OCI-LY3 (cell line): ENCODE results near the gene DIS3L.
"Not testable (repeated sequence)": the region's sequence is repeated elsewhere in the genome, so short reads cannot be mapped to it uniquely, and the experiment has no call there.

Source experiments
- H2AFZ ChIP-seq: fragments of 200-600, 300-600 bp; shearing (Covaris generic); 2 replicates; pipeline ENCODE4 v1.6.0; 2014; ENCODE audit warnings: antibody characterized with exemption, low read depth, low read length
- H3K27ac ChIP-seq: fragments of 200-600, 300-600 bp; sonication (generic); 2 replicates; pipeline ENCODE4 v1.5.1; 2014; ENCODE audit warnings: mild to moderate bottlenecking, low read length, moderate library complexity, mixed read lengths
- H3K27me3 ChIP-seq: fragments of 200-600, 300-600 bp; sonication (generic); 2 replicates; pipeline ENCODE4 v1.6.1; 2014; ENCODE audit warnings: low read depth, low read length, mixed read lengths
- H3K36me3 ChIP-seq: fragments of 200-600, 300-600 bp; sonication (generic); replicated peaks from 2 replicates; pipeline ENCODE3; 2014; ENCODE audit warnings: low read depth, low read length, mixed read lengths
- H3K4me1 ChIP-seq: fragments of 300-600, 200-600 bp; sonication (generic); 2 replicates; pipeline ENCODE4 v1.6.1; 2014; ENCODE audit warnings: low read length, mixed read lengths
- H3K4me2 ChIP-seq: fragments of 200-600, 300-600 bp; sonication (generic); 2 replicates; pipeline ENCODE4 v1.6.1; 2014; ENCODE audit warnings: low read length, mixed read lengths
- H3K4me3 ChIP-seq: fragments of 300-600, 200-600 bp; sonication (generic); 2 replicates; pipeline ENCODE4 v1.5.1; 2014; ENCODE audit warnings: antibody characterized with exemption, mild to moderate bottlenecking, low read length, moderate library complexity
- H3K79me2 ChIP-seq: fragments of 300-600, 200-600 bp; shearing (Covaris generic); 2 replicates; pipeline ENCODE4 v1.6.1; 2014; ENCODE audit warnings: mild to moderate bottlenecking, low read length, mixed read lengths
- H3K9ac ChIP-seq: fragments of 300-600, 200-600 bp; shearing (Covaris generic); 2 replicates; pipeline ENCODE4 v1.6.0; 2014; ENCODE audit warnings: mild to moderate bottlenecking, low read length, moderate library complexity
- H3K9me3 ChIP-seq: fragments of 200-600, 300-600 bp; shearing (Covaris generic); 2 replicates; pipeline ENCODE4 v1.6.1; 2014; ENCODE audit warnings: low read length, mixed read lengths; ENCODE audit not compliant: insufficient read depth
- H4K20me1 ChIP-seq: fragments of 200-600, 300-600 bp; sonication (generic); 2 replicates; pipeline ENCODE4 v1.6.1; 2016; ENCODE audit warnings: low read length, mixed read lengths; ENCODE audit not compliant: insufficient read depth
- EZH2phosphoT487 ChIP-seq: fragments of 200-600 bp; shearing (Covaris generic); IDR thresholded peaks from 2 replicates; pipeline ENCODE4 v1.6.1; 2018; ENCODE audit warnings: antibody characterized with exemption, mixed run types, low read depth
- TF ChIP-seq, protein P1 (sequence below): fragments of 200-600, 300-600 bp; sonication (generic); IDR thresholded peaks from 2 replicates; pipeline ENCODE4 v1.5.1; 2014; ENCODE audit warnings: antibody characterized with exemption, low read length, low read depth

DIS3L gene

DNA sequence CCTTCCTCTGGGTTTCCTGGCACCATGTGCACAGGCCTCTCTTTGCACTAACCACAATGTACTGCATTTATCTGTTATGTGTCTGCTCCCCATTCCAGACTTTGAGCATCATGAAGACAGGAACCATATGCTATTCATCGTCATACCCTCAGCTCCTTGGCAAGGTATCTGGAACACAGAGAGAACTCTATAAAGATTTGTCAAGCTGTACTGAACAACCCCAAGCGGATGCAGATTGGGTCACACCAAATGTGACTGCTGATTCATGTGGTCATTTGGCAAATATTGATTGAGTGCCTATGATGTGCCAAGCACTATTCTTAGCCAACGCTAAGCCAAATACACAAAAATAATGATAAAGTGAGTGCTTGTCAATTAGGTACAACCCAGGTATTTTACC lies 32.3 kb upstream of the DIS3L start:
- TF ChIP-seq EZH2phosphoT487, result no peak
- TF ChIP-seq, protein P1, sequence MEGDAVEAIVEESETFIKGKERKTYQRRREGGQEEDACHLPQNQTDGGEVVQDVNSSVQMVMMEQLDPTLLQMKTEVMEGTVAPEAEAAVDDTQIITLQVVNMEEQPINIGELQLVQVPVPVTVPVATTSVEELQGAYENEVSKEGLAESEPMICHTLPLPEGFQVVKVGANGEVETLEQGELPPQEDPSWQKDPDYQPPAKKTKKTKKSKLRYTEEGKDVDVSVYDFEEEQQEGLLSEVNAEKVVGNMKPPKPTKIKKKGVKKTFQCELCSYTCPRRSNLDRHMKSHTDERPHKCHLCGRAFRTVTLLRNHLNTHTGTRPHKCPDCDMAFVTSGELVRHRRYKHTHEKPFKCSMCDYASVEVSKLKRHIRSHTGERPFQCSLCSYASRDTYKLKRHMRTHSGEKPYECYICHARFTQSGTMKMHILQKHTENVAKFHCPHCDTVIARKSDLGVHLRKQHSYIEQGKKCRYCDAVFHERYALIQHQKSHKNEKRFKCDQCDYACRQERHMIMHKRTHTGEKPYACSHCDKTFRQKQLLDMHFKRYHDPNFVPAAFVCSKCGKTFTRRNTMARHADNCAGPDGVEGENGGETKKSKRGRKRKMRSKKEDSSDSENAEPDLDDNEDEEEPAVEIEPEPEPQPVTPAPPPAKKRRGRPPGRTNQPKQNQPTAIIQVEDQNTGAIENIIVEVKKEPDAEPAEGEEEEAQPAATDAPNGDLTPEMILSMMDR, result no peak
- Histone ChIP-seq H3K4me3 (no peak overlapping the region), H3K9me3 (no peaks in the 10 kb centered on the region), H3K27me3 (peaks cover 37% of the 10 kb centered on the region), H3K79me2 (no peaks in the 10 kb centered on the region), H3K27ac (no peak overlapping the region), H4K20me1 (no peaks in the 10 kb centered on the region), H2AFZ (no peak overlapping the region), H3K9ac (no peak overlapping the region), H3K4me1 (no peaks in the 10 kb centered on the region), H3K36me3 (no peaks in the 10 kb centered on the region), H3K4me2 (no peak overlapping the region)

- not testable (repeated sequence) for H3K4me2 ChIP-seq, H3K4me1 ChIP-seq, H3K9me3 ChIP-seq, H3K9ac ChIP-seq, H3K4me3 ChIP-seq, H4K20me1 ChIP-seq, H3K36me3 ChIP-seq, H3K27ac ChIP-seq, H2AFZ ChIP-seq, H3K79me2 ChIP-seq
- peaks cover 33% of the 10 kb centered on the region for H3K27me3 ChIP-seq
These were observed 30.5 kb upstream of the DIS3L start for GRCh38 chr15:66262837-66263236.

- H2AFZ ChIP-seq, result no peak overlapping the region
- no peak overlapping the region for H3K4me2 ChIP-seq
- no peaks in the 10 kb centered on the region for H3K4me1 ChIP-seq
- H3K9me3 ChIP-seq, result no peaks in the 10 kb centered on the region
- H3K36me3 ChIP-seq, result no peaks in the 10 kb centered on the region
- TF ChIP-seq, protein P1, result no peak
- no peak for TF ChIP-seq EZH2phosphoT487
- no peak overlapping the region for H3K9ac ChIP-seq
- no peak overlapping the region for H3K4me3 ChIP-seq
- no peaks in the 10 kb centered on the region for H3K79me2 ChIP-seq
- peaks cover 41% of the 10 kb centered on the region for H3K27me3 ChIP-seq
- H4K20me1 ChIP-seq, result no peaks in the 10 kb centered on the region
- no peak overlapping the region for H3K27ac ChIP-seq
These were observed 28.4 kb upstream of the DIS3L start for GRCh38 chr15:66264859-66265513.

GRCh38 chr15:66269326-66270090 lies 23.9 kb upstream of the DIS3L start:
- no peak overlapping the region for H3K9ac ChIP-seq
- no peaks in the 10 kb centered on the region for H3K36me3 ChIP-seq
- H3K27me3 ChIP-seq, result peaks cover 27% of the 10 kb centered on the region
- H3K27ac ChIP-seq, result no peak overlapping the region
- no peak for TF ChIP-seq EZH2phosphoT487
- TF ChIP-seq, protein P1, result no peak
- H4K20me1 ChIP-seq, result no peaks in the 10 kb centered on the region
- H3K4me3 ChIP-seq, result no peak overlapping the region
- H3K79me2 ChIP-seq, result no peaks in the 10 kb centered on the region
- no peaks in the 10 kb centered on the region for H3K4me1 ChIP-seq
- no peak overlapping the region for H2AFZ ChIP-seq
- no peak overlapping the region for H3K4me2 ChIP-seq
- no peaks in the 10 kb centered on the region for H3K9me3 ChIP-seq
